Activated CD4-positive, alpha-beta T cell treated with anti-CD3 and anti-CD28 coated beads for 48 hours (primary cell): ENCODE results near the gene MXRA8.
"Not testable (repeated sequence)": the region's sequence is repeated elsewhere in the genome, so short reads cannot be mapped to it uniquely, and the experiment has no call there.

Experiments
- DNase-seq: peaks from one replicate; pipeline ENCODE4 v3.0.0-alpha.2; 2020

Gene MXRA8

GRCh38 chr1:1390675-1391074 lies 32.3 kb upstream of the MXRA8 start:
- no peak for DNase-seq

GRCh38 chr1:1388078-1388472 lies 29.7 kb upstream of the MXRA8 start:
- no peak for DNase-seq

GRCh38 chr1:1387098-1388077 lies 29.0 kb upstream of the MXRA8 start:
- DNase-seq = no peak

- no peak for DNase-seq
These were observed 27.6 kb upstream of the MXRA8 start for GRCh38 chr1:1385931-1386330.

- DNase-seq = not testable (repeated sequence)
These were observed 27.0 kb upstream of the MXRA8 start for GRCh38 chr1:1385339-1385738.

- no peak for DNase-seq
These were observed 22.9 kb upstream of the MXRA8 start for GRCh38 chr1:1381294-1381693.

GRCh38 chr1:1380860-1381259 lies 22.5 kb upstream of the MXRA8 start:
- DNase-seq = no peak

- DNase-seq = no peak
These were observed 19.3 kb upstream of the MXRA8 start for GRCh38 chr1:1377540-1378205.

GRCh38 chr1:1376551-1377226 lies 18.3 kb upstream of the MXRA8 start:
- DNase-seq = no peak

- peak; percentile 97 for DNase-seq
These were observed 16.7 kb upstream of the MXRA8 start, which contains the start of gene AURKAIP1 for GRCh38 chr1:1374929-1375662. TSS of gene AURKAIP1 (minus strand) at chr1:1375207. CDS start at chr1:1374756, 451 bp downstream.

- DNase-seq = no peak
These were observed 16.2 kb upstream of the MXRA8 start for GRCh38 chr1:1374589-1374928.

GRCh38 chr1:1373815-1374588 lies 15.6 kb upstream of the MXRA8 start:
- no peak for DNase-seq

- DNase-seq = no peak
These were observed 14.9 kb upstream of the MXRA8 start for GRCh38 chr1:1373051-1373814.

GRCh38 chr1:1371746-1372711 lies 13.7 kb upstream of the MXRA8 start:
- peak; percentile 87 for DNase-seq

- DNase-seq = peak; percentile 47
These were observed 13.0 kb upstream of the MXRA8 start for GRCh38 chr1:1371364-1371745.

GRCh38 chr1:1370771-1371300 lies 12.5 kb upstream of the MXRA8 start:
- no peak for DNase-seq

- not testable (repeated sequence) for DNase-seq
These were observed 11.7 kb upstream of the MXRA8 start for GRCh38 chr1:1370094-1370493.

- no peak for DNase-seq
These were observed 9.0 kb upstream of the MXRA8 start for GRCh38 chr1:1367315-1367714.

GRCh38 chr1:1366699-1367066 lies 8.3 kb upstream of the MXRA8 start:
- no peak for DNase-seq
